Naive thymus-derived CD4-positive, alpha-beta T cell (primary cell): ENCODE data around the gene TMEM238. TPM values are rescaled to one million over a fixed set of nuclear protein-coding genes. Genes with fewer than 3 reads are reported as not detected.
"Not testable (repeated sequence)": the region's sequence is repeated elsewhere in the genome, so short reads cannot be mapped to it uniquely, and the experiment has no call there.

Experiments
- ATAC-seq: fragments of 150-1000 bp; cut with Tn5 transposase; 2 replicates; pipeline ENCODE4 v1.10.0; 2021; ENCODE audit warnings: mild to moderate bottlenecking, moderate library complexity
- CTCF ChIA-PET: fragments of 350-600 bp; sonication (Branson Sonifier 250); formaldehyde crosslinking; loops from one replicate; lab custom pipeline; 2021; ENCODE audit warnings: antibody characterized with exemption; lab: Charles Lee
- POLR2A ChIA-PET: fragments of 350-600 bp; sonication (Branson Sonifier 250); formaldehyde crosslinking; loops from one replicate; lab custom pipeline; 2021; ENCODE audit warnings: antibody characterized with exemption, inconsistent platforms; lab: Charles Lee
- DNase-seq, 9 donors: peaks; one replicate each; pipeline versions ENCODE4 v3.0.0 to v3.0.0-alpha.2; 2020 to 2022; ENCODE audit warnings: mixed read lengths in 1 of 9
- H3K27ac ChIP-seq: one replicate; pipeline ENCODE4 v1.7.0; 2013; ENCODE audit warnings: mild to moderate bottlenecking, low read depth, low read length, moderate library complexity
- H3K27me3 ChIP-seq, 2 donors: one replicate each; pipeline ENCODE4 v1.7.0; 2013; ENCODE audit warnings: low read length in 2 of 2, mild to moderate bottlenecking in 2 of 2, moderate library complexity in 2 of 2; ENCODE audit not compliant: control insufficient read depth in 2 of 2, insufficient read depth in 2 of 2
- H3K36me3 ChIP-seq, 3 experiments: 1 replicate in 2 of 3; 2 replicates in 1 of 3; pipeline ENCODE4 v1.7.0; 2013; ENCODE audit warnings: low read length in 3 of 3, mild to moderate bottlenecking in 3 of 3, moderate library complexity in 1 of 3; ENCODE audit not compliant: insufficient read depth in 3 of 3, control insufficient read depth in 2 of 3
- H3K4me1 ChIP-seq, 2 donors: one replicate each; pipeline ENCODE4 v1.7.0; 2013; ENCODE audit warnings: low read length in 2 of 2, mild to moderate bottlenecking in 2 of 2, moderate library complexity in 1 of 2; ENCODE audit not compliant: control insufficient read depth in 2 of 2, insufficient read depth in 2 of 2
- H3K4me3 ChIP-seq: 2 replicates; pipeline ENCODE4 v1.7.0; 2013; ENCODE audit warnings: mild to moderate bottlenecking, low read length
- H3K9me3 ChIP-seq, 3 experiments: 1 replicate in 2 of 3; 2 replicates in 1 of 3; pipeline ENCODE4 v1.7.0; 2013; ENCODE audit warnings: low read length in 3 of 3; ENCODE audit not compliant: control insufficient read depth in 2 of 3
- H3K27ac Mint-ChIP-seq, 9 donors: one replicate each; pipeline ENCODE4 v1.8.0; 2020 to 2022; ENCODE audit warnings: mixed read lengths in 9 of 9, mild to moderate bottlenecking in 8 of 9, moderate library complexity in 5 of 9, inconsistent platforms in 2 of 9
- H3K27me3 Mint-ChIP-seq, 5 donors: one replicate each; pipeline ENCODE4 v1.8.0; 2021 to 2022; ENCODE audit warnings: mixed read lengths in 5 of 5, mild to moderate bottlenecking in 1 of 5
- H3K36me3 Mint-ChIP-seq, 5 donors: one replicate each; pipeline ENCODE4 v1.8.0; 2020 to 2022; ENCODE audit warnings: mixed read lengths in 5 of 5, mild to moderate bottlenecking in 3 of 5, inconsistent platforms in 1 of 5
- H3K4me1 Mint-ChIP-seq, 7 donors: one replicate each; pipeline ENCODE4 v1.8.0; 2020 to 2022; ENCODE audit warnings: mixed read lengths in 7 of 7, mild to moderate bottlenecking in 3 of 7, inconsistent platforms in 1 of 7
- H3K4me3 Mint-ChIP-seq, 10 donors: one replicate each; pipeline ENCODE4 v1.8.0; 2020 to 2022; ENCODE audit warnings: mild to moderate bottlenecking in 10 of 10, mixed read lengths in 10 of 10, moderate library complexity in 6 of 10, inconsistent platforms in 2 of 10
- H3K9me3 Mint-ChIP-seq, 11 donors: one replicate each; pipeline ENCODE4 v1.8.0; 2020 to 2022; ENCODE audit warnings: mixed read lengths in 11 of 11, mild to moderate bottlenecking in 4 of 11, inconsistent platforms in 1 of 11, moderate library complexity in 1 of 11
- intact Hi-C, 2 donors: fragments of 100-400 bp; cut with micrococcal nuclease; formaldehyde crosslinking; loops; one replicate each; pipeline ENCODE4 v1.15.1; 2023
- polyA plus RNA-seq, 2 donors: library from polyadenylated mRNA; unstranded; fragments of 300-500 nt; fragmentation: Illumina TruSeq; gene quantifications; one replicate each; pipeline ENCODE4 v1.2.3, GENCODE V29; 2021
- total RNA-seq, 6 experiments: library from RNA in 5 of 6; stranded (reverse) in 5 of 6; gene quantifications; 1 replicate in 5 of 6; 2 replicates in 1 of 6; pipeline ENCODE4 v1.2.3 and lab custom pipeline; 2021 to 2026

Gene TMEM238
- total and polyA plus RNA-seq, 7 experiments from 2014 or later, result 0.33 to 15.7 (median 9.7) TPM

DNA sequence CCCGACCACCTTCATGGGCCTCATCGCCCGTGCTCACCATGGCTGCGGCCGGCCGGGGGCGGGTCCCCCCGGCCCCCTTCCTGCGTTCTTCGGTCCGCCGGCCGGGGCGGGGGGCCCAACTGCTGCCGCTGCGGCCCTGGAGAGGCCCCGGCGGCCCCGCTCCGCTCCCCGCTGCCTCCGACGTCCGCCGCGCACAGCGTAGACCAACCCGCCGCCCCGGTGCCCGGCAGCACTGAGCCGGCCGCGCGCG is 23.4 kb upstream of the TMEM238 start, which contains the start of gene UBE2S:
Gene UBE2S, minus strand, starts transcription at position 239 of the 250 bp plus-strand sequence. Its CDS starts 199 bp downstream, at position 40.
- H3K27me3 ChIP-seq, ATAC-seq, DNase-seq, H3K9me3 ChIP-seq: not testable (repeated sequence)
- H3K4me3 Mint-ChIP-seq, result peak within 1 kb of the TSS; percentile 86 to 97 (median 92)
- intact Hi-C loops, result loop anchor here (1.0 to 5.0 kb wide), 5 partner anchors 105 to 345 kb away; partner anchors contain the start of gene RDH13 (in 1 of the 2)
- H3K36me3 Mint-ChIP-seq, result peaks cover 0 to 45% (median 13%) of the 10 kb centered on the region in 5 donors
- peaks cover 17 to 24% of the 10 kb centered on the region in 2 donors for H3K4me1 ChIP-seq
- peaks cover 21 to 36% (median 26%) of the 10 kb centered on the region in 7 donors for H3K4me1 Mint-ChIP-seq
- peaks cover 0 to 14% (median 4%) of the 10 kb centered on the region in 11 donors for H3K9me3 Mint-ChIP-seq
- H3K4me3 ChIP-seq, result peak within 1 kb of the TSS; percentile 89
- peak within 1 kb of the TSS; percentile 93 to 100 (median 99) for H3K27ac Mint-ChIP-seq
- H3K27me3 Mint-ChIP-seq, result peaks cover 0 to 12% (median 0%) of the 10 kb centered on the region in 5 donors
- peaks cover 0 to 29% (median 0%) of the 10 kb centered on the region in 3 experiments for H3K36me3 ChIP-seq
- CTCF ChIA-PET, result interaction anchor here (1.0 kb wide), 1 partner anchor 267 kb away, joined by 3 read pairs; no protein-coding TSS in a partner anchor
- POLR2A ChIA-PET, result interaction anchor here (0.6 to 5.3 kb wide), 16 partner anchors 10 to 192 kb away, joined by 4 to 82 read pairs (median 6); partner anchors contain the start of genes FIZ1, HSPBP1, ISOC2 and RPL28
- H3K27ac ChIP-seq, result peak within 1 kb of the TSS; percentile 96

DNA sequence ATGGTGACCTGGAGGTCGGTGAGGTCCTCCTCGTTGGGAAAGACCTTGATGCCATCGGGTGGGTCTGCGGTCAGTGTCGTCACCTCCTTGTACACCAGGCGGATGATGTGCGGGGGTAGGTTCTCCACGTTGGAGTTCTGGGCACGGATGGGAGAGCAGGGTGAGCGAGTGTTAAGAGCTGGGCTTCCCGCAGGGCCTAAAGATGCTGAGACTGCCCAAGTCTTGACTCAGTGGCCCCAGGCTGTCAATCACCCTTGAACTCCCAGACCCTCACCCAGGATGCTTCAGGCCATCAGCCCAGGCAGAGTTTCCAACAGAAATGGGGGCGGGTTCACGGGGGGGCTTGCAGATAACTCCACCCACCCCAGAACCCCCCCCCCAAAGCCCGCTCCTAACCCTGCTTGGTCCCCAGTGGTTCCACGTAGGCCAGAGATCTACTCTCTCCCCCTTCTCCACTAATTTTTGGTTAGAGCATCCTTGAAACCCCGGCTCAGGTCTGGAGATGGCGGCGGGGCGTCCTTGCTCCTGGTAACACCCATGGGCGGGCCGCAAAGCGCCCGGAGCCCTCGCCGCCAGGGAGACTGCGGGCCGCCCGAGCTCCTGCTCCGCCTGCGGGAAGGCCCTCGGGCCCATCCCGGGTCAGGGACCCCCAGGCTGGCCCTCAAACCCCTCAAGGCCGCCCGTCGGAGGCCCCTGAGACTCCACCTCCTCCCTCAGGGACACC is 22.9 kb upstream of the TMEM238 start:
- peak in 2 of 9 donors; percentile 23 to 39 for DNase-seq

DNA sequence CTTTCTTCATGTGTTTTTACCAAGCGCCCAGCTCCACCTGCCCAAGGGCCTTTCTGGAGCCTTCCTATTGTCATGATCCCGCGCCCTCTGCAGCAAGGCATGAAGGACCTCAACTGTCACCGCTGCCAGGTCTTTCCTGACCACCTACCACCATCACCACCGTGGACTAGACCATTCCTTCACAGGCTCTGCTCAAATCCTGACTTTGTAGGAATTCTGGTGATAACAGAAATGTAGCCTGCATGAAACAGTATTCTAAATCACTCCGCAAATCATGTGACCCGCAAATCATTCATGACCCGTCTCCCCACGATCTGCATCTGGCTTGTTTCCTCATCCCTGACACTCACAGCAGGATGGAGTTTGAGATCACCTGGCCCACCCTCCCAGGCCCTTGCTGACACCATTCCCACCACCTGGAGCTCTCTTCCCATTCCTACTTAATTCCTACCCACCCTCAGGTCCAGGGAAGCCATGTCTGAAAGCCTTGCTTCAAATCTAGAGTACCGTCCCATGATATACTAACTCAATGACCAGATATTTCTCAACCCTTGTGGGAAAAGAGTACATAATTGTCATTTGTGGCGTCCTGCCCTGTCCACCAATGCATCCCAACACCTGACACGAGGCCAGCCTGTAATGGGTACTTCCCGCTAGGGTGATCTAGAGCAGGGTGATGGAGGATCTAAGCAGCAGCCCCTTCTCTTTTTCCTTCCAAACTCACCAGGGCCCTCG is 22.2 kb upstream of the TMEM238 start:
- peaks cover 0 to 9% (median 0%) of the 10 kb centered on the region in 3 experiments for H3K9me3 ChIP-seq
- Mint-ChIP-seq H3K27me3 (peaks cover 0 to 5% (median 0%) of the 10 kb centered on the region in 5 donors), H3K36me3 (peaks cover 0 to 44% (median 18%) of the 10 kb centered on the region in 5 donors), H3K4me3 (peak overlapping the region; percentile 82 to 97 (median 89)), H3K9me3 (peaks cover 0 to 14% (median 3%) of the 10 kb centered on the region in 11 donors), H3K4me1 (peaks cover 21 to 36% (median 29%) of the 10 kb centered on the region in 7 donors), H3K27ac (peak overlapping the region; percentile 37 to 100 (median 77))
- peaks cover 17 to 24% of the 10 kb centered on the region in 2 donors for H3K4me1 ChIP-seq
- CTCF ChIA-PET, result interaction anchor here (0.8 to 1.2 kb wide), 2 partner anchors 98 to 265 kb away, joined by 5 to 7 read pairs; no protein-coding TSS in a partner anchor
- no peak for ATAC-seq
- no peak for DNase-seq
- no peaks in the 10 kb centered on the region for H3K27me3 ChIP-seq
- POLR2A ChIA-PET, result interaction anchor here (0.8 to 5.3 kb wide), 7 partner anchors 12 to 105 kb away, joined by 3 to 82 read pairs (median 5); partner anchors contain the start of genes ISOC2, RPL28, TMEM238 and ZNF628
- peak overlapping the region; percentile 96 for H3K27ac ChIP-seq
- H3K36me3 ChIP-seq, result peaks cover 0 to 40% (median 2%) of the 10 kb centered on the region in 3 experiments
- intact Hi-C loops, result loop anchor here (5.0 kb wide), 4 partner anchors 104 to 344 kb away; partner anchors contain the start of gene RDH13 (in 1 of the 2)
- H3K4me3 ChIP-seq, result peak overlapping the region; percentile 89

More for the DNA sequence above, 22.9 kb upstream of the TMEM238 start:
- Histone ChIP-seq H3K4me1 (peaks cover 17 to 24% of the 10 kb centered on the region in 2 donors), H3K36me3 (peaks cover 0 to 34% (median 2%) of the 10 kb centered on the region in 3 experiments), H3K4me3 (peak overlapping the region; percentile 89), H3K27ac (peak overlapping the region; percentile 96), H3K27me3 (no peaks in the 10 kb centered on the region), H3K9me3 (peaks cover 0 to 9% (median 0%) of the 10 kb centered on the region in 3 experiments)
- peaks cover 0 to 46% (median 15%) of the 10 kb centered on the region in 5 donors for H3K36me3 Mint-ChIP-seq
- peaks cover 0 to 12% (median 0%) of the 10 kb centered on the region in 5 donors for H3K27me3 Mint-ChIP-seq
- peak overlapping the region; percentile 75 to 100 (median 89) for H3K27ac Mint-ChIP-seq
- peak overlapping the region; percentile 82 to 97 (median 89) for H3K4me3 Mint-ChIP-seq
- ChIA-PET POLR2A (interaction anchor here (0.6 to 5.3 kb wide), 15 partner anchors 10 to 192 kb away, joined by 4 to 82 read pairs (median 7); partner anchors contain the start of genes FIZ1, HSPBP1, ISOC2 and RPL28), CTCF (interaction anchor here (1.0 kb wide), 1 partner anchor 266 kb away, joined by 3 read pairs; no protein-coding TSS in a partner anchor)
- intact Hi-C loops, result loop anchor here (1.0 to 5.0 kb wide), 5 partner anchors 105 to 345 kb away; partner anchors contain the start of gene RDH13 (in 1 of the 2)
- peaks cover 21 to 36% (median 29%) of the 10 kb centered on the region in 7 donors for H3K4me1 Mint-ChIP-seq
- ATAC-seq, result no peak
- H3K9me3 Mint-ChIP-seq, result peaks cover 0 to 14% (median 4%) of the 10 kb centered on the region in 11 donors

DNA sequence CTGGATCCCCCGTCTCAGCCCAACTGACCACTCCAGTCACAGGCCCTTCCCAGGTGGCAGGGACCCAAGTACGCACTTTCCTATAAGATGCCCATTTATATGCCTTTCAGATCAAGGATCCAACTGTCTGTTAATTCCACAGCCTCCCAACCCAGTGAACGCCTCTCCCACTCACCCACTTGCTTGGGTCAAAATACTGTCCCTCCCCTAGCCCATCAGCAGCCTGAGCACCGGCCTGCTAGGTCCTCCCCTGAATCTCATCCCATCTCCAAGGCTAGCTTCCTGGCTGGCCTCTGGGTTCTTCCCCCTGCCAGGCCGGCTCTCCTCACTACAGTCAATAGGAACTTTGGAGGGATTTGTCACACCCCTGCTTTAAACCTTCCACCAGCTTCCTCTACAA is 21.5 kb upstream of the TMEM238 start:
- Histone ChIP-seq H3K27ac (no peak overlapping the region), H3K4me3 (no peak overlapping the region), H3K9me3 (peaks cover 0 to 9% (median 0%) of the 10 kb centered on the region in 3 experiments), H3K36me3 (peaks cover 0 to 45% (median 2%) of the 10 kb centered on the region in 3 experiments), H3K4me1 (peaks cover 17 to 24% of the 10 kb centered on the region in 2 donors), H3K27me3 (no peaks in the 10 kb centered on the region)
- H3K27me3 Mint-ChIP-seq, result peaks cover 0 to 3% (median 0%) of the 10 kb centered on the region in 5 donors
- H3K4me1 Mint-ChIP-seq, result peaks cover 21 to 36% (median 29%) of the 10 kb centered on the region in 7 donors
- ChIA-PET POLR2A (interaction anchor here (0.8 to 5.3 kb wide), 5 partner anchors 11 to 104 kb away, joined by 3 to 82 read pairs (median 5); partner anchors contain the start of genes RPL28 and ZNF628), CTCF (interaction anchor here (0.6 to 1.2 kb wide), 3 partner anchors 98 to 264 kb away, joined by 3 to 7 read pairs (median 5); no protein-coding TSS in a partner anchor)
- no peak for DNase-seq
- intact Hi-C loops, result loop anchor here (5.0 kb wide), 4 partner anchors 103 to 343 kb away; partner anchors contain the start of gene RDH13 (in 1 of the 2)
- H3K4me3 Mint-ChIP-seq, result peak overlapping the region in 9 of 10 donors; percentile 60 to 95 (median 87)
- H3K36me3 Mint-ChIP-seq, result peaks cover 0 to 45% (median 18%) of the 10 kb centered on the region in 5 donors
- peak overlapping the region in 8 of 9 donors; percentile 11 to 100 (median 76) for H3K27ac Mint-ChIP-seq
- no peak for ATAC-seq
- peaks cover 0 to 13% (median 2%) of the 10 kb centered on the region in 11 donors for H3K9me3 Mint-ChIP-seq

DNA sequence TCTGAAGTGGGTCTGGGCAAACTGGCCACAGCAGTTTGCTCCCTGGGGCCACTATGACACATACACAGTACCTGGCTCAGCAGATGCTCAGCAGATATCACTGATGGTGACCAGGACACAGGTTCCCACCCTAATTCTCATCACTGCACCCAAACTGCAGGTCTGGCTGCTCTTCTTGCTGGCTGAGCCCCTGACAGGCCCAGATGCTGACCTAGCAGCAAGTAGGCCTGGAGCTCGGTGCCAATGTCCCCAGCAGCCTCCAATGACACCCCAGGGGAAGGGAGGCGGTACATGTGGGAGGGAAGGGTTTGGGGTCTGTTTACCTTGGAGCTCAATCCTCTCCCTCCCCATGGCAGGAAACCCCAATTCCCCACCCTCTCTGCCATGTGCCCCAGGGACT is 18.4 kb upstream of the TMEM238 start:
- peaks cover 13 to 51% (median 20%) of the 10 kb centered on the region in 7 donors for H3K4me1 Mint-ChIP-seq
- no peak overlapping the region for H3K4me3 Mint-ChIP-seq
- no peaks in the 10 kb centered on the region for H3K9me3 Mint-ChIP-seq
- intact Hi-C loops, result no loop called here
- Histone ChIP-seq H3K27me3 (no peaks in the 10 kb centered on the region), H3K27ac (no peak overlapping the region), H3K36me3 (peaks cover 0 to 49% (median 2%) of the 10 kb centered on the region in 3 experiments), H3K4me3 (no peak overlapping the region), H3K4me1 (peaks cover 12 to 17% of the 10 kb centered on the region in 2 donors), H3K9me3 (no peaks in the 10 kb centered on the region)
- DNase-seq, result no peak
- H3K27me3 Mint-ChIP-seq, result no peaks in the 10 kb centered on the region
- no peak for ATAC-seq
- POLR2A ChIA-PET, result interaction anchor here (0.7 to 1.0 kb wide), 3 partner anchors 9 to 165 kb away, joined by 3 read pairs; no protein-coding TSS in a partner anchor
- CTCF ChIA-PET, result interaction anchor here (0.7 kb wide), 1 partner anchor 199 kb away, joined by 4 read pairs; no protein-coding TSS in a partner anchor
- peaks cover 0 to 30% (median 18%) of the 10 kb centered on the region in 5 donors for H3K36me3 Mint-ChIP-seq
- no peak overlapping the region for H3K27ac Mint-ChIP-seq
